Activated CD4-positive, alpha-beta T cell treated with anti-CD3 and anti-CD28 coated beads, Interleukin-2, amount 50 U/mL, for 48 hours (primary cell): ENCODE measurements around the gene OR6S1.
"Not testable (repeated sequence)": the region's sequence is repeated elsewhere in the genome, so short reads cannot be mapped to it uniquely, and the experiment has no call there.

ENCODE experiments used
- DNase-seq, 2 experiments: peaks; one replicate each; pipeline ENCODE4 v3.0.0-alpha.2; 2020

Gene OR6S1

GRCh38 chr14:20630340-20631022, 11.0 kb downstream of the OR6S1 start:
- DNase-seq: peak in 1 of 2 experiments; percentile 62

- DNase-seq: no peak
Measured at GRCh38 chr14:20628063-20628854, 13.2 kb downstream of the OR6S1 start.

DNA sequence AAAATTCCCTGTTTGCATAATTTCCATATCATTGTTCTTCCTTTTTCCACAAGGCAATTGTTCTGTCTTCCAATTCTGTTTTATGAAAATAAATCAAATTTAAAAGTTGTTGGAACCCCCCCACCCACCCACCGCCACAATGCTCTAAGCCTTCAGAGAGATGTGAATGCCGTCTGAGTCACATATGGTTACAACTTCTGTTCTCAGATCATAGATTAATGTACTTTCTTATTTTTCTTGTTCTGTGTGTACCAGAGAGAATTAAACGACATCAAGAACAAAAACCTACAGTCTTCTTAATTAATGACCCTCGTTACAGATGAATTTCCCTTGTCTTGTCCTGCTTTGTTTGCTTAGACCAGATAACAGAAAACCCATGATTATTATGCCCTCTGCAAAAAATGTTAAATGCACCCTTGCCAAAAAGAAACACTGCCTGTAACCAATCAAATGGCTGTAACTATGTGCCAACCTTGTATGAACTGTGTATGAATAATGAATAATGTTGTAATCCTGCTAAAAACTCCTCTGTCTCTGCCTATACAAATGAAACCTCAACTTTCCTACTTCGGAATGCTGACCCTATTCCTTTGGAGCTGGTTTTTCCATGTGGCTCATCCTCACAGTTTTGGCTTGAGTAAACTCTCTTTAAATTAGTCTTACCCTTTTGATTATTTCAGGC, 14.0 kb downstream of the OR6S1 start:
- no peak for DNase-seq

GRCh38 chr14:20626274-20626673, 15.2 kb downstream of the OR6S1 start:
- no peak for DNase-seq

DNA sequence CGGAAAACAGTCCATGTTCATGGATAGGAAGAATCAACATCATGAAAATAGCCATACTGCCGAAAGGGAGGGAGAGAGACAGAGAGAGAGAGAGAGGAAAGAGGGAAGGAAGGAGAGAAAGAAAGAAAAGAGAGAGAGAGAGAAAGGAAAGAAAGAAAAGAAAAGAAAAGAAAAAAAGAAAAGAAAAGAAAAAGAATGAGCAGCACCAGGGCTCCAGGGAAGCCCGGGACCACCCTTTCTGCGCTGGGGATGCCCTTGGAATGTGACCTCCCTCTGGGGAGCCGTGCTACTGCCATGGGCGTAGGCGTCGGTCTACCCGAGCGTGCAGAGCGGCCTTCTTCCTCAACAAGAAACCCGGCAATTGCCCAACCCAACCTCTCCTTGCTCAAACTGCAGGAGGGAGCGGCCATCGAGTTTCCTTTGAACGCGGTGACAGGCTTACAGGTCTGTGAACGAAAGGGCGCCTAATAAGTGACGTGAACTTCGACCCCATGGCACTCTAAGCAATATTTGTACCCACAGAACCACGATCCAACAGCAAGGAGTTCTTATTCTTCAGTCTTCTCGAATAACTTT, 16.9 kb downstream of the OR6S1 start:
- peak in 1 of 2 experiments; percentile 57 for DNase-seq

DNA sequence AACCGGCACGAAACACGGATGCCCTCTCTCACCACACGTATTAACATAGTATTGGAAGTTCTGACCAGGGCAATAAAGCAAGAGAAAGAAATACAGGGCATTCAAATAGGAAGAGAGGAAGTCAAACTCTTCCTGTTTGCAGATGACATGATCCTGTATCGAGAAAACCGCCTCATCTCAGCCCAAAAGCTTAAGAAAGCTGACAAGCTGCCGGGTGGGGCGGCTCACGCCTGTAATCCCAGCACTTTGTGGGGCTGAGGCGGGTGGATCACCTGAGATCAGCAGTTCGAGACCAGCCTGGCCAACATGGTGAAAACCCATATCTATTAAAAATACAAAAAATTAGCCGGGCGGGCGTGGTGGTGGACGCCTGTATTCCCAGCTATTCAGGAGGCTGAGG, 17.7 kb downstream of the OR6S1 start:
- peak in 1 of 2 experiments; percentile 46 for DNase-seq

- no peak for DNase-seq
Measured at GRCh38 chr14:20622816-20623291, 18.6 kb downstream of the OR6S1 start.

DNA sequence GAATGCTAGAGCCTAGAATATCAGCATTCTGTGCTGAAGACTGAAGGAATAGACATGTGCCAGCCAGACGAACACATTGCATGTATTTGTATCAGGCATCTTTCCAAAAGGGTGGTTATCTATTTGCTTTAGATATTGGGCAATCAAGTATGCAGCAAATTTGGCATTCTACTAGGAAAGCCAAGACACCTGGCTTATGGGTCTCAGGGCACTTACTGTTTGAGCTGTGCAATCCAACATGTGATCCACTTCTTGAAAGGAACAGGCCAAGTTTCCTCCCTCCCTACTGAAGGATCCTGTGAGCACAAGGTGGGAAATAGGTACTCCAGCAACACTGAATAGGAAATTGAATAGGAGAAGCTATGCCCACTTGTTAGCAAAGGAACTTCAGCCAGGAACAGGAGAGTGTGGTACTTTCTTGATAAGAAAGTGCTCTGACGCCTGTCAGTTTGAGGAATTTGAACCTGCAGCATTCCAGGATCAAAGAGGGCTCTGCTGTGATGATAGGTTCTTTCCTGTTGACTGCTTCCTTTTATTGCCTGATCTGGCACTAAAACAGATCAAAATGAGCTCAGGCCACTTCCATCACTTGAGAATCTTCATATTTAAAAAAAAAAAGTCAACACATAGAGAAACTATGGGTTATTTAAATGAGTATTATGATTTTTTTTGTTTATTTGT, 20.6 kb downstream of the OR6S1 start:
- no peak for DNase-seq

GRCh38 chr14:20619688-20620087, 21.8 kb downstream of the OR6S1 start:
- DNase-seq: not testable (repeated sequence)

DNA sequence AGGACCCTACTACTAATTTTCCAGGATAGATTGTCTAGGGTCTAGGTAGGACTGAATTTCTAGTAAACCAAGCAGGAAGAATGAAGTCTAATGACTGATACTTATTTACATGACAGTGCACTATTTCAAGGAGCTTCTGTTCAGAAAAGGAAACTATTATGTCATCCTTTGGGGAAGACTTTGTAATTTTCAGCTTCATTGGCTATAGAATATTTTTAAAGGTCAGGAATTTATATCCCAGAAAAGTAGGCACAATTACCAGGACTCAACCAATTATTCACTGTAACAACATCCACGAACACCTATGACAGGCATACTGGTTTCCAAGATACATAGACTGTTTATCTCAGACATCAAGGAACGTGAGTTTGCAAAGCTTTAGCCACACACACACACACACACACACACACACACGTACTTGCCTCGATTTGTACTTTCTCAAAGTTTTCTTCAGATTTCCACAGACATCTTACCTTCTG, 23.2 kb downstream of the OR6S1 start:
- no peak for DNase-seq

DNA sequence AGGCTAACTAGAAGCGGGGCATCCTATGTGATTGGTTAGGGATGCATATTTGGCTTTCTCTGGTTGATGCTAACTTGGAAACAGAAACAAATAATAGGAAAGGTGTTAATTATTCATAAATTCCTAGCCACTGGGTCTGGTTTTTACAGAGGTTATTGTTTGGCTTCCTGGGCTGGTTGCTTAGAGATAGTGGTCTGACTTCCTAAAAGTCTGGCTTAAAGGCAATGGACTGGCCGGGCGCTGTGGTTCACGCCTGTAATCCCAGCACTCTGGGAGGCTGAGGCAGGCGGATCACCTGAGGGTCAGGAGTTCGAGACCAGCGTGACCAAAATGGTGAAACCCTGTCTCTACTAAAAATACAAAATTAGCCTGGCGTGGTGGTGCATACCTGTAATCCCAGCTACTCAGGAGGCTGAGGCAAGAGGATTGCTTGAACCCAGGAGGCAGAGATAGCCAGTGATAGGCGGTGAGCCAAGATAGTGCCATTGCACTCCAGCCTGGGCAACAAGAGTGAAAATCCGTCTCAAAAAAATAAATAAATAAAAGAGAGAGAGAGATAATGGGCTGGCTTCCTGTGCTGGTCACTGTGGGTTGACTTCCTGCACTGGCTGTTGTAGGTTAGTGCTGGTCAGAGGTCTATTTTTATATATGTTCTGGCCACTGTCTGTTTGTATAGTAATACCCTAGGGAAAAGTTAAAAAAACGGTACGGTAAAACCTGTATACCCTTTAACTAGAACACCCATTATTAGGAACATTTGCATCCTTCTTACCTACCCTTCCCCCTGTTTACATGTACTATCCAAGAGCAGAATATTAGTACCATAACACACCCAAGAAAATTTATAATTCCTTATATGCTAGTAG, 24.1 kb downstream of the OR6S1 start:
- no peak for DNase-seq

GRCh38 chr14:20615996-20616395, 25.5 kb downstream of the OR6S1 start:
- DNase-seq: no peak

- peak in 1 of 2 experiments; percentile 31 for DNase-seq
Measured at GRCh38 chr14:20614038-20614840, 27.3 kb downstream of the OR6S1 start.

DNA sequence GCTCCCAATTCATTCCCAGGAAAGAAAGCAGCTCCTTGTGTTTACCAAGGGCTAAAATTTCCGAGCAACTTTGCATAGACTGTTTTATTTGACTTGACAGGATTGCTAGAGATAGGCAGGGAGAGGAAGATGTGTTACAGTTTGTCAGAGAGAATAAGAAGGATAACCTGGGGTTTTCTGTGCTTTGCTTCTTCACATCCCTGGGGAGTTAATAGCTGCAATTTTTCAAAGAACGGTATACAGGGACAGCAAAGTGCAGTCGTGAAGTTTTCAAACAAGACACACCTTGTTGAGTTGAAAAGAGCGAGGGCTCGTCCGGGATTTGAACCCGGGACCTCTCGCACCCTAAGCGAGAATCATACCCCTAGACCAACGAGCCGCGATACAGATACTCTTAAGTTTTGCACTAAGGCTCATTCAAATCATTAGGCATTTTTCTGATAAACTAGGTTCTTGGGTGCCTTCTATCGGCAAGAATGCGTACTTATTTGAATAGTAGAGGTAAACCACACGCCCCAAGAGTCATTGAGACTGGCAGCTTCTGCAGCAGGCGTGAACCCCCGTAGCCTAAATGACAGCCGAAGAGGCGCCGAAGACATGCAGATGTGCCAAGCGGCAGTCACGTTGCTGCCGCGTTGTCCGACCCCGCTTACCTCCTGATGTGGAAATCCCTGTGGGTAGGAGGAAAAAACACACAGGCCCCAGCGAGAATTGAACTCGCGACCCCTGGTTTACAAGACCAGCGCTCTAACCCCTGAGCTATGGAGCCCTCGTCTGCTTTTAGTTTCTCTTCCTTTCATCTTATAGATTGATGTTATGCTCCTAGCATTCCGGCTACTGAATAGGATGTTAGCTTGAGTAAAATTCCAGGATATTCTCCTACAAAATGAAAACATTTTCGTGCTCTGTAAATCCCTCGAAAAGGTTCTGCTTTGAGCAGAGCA, 28.1 kb downstream of the OR6S1 start:
- DNase-seq: peak; percentile 83 to 87

DNA sequence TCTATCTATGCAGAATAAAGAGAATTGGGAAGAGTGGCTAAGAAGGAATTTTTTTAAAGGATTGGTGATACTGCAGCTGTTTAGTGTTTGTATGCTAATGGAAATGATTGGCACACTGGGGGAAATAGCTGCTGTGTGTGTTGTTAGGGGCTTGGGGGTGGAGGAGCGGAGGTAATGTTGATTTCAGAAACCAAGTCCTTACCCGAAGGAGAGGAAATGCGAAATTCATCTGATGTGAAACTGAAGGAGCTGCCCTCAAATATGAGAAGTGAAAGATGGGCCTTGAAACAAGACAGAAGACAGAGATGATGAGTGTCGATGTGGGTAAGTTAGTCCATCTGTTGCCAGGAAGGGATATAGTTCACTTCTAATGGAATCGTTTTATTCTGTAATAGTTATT, 29.1 kb downstream of the OR6S1 start:
- no peak for DNase-seq

GRCh38 chr14:20611277-20611676, 30.2 kb downstream of the OR6S1 start:
- DNase-seq: no peak

DNA sequence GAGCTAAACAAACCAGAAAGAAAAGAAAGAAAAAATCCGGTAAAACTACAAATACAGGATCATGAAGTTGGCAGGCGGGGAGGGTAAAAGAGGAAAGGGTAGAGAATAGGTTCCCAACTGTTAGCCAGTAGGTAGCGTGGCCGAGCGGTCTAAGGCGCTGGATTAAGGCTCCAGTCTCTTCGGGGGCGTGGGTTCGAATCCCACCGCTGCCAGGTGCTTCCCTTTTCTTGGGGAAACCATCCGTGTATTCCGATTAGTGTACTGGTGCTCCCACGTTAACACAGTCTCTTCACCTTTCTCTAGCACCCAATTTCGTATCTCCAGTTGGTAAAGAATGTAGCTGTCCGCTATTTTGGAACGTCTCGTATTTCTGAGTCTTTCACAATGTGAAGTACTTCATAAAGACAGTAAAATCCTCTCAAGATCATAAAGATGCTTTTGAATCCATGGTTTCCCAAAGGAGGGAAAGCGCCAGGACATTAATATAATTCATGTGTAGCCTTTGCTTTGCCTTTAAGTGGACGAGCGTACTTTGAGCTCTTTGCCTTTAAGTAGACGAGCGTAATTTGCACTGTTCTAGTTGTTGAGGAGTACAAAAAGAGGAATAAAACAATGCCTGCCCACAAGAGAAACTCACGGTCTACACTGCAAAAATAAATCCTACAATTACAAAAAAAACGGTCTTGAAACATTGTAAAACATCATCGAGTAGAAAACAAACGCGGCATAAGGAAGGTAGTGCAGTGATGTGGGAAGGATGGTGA, 31.3 kb downstream of the OR6S1 start:
- peak; percentile 88 to 89 for DNase-seq

DNA sequence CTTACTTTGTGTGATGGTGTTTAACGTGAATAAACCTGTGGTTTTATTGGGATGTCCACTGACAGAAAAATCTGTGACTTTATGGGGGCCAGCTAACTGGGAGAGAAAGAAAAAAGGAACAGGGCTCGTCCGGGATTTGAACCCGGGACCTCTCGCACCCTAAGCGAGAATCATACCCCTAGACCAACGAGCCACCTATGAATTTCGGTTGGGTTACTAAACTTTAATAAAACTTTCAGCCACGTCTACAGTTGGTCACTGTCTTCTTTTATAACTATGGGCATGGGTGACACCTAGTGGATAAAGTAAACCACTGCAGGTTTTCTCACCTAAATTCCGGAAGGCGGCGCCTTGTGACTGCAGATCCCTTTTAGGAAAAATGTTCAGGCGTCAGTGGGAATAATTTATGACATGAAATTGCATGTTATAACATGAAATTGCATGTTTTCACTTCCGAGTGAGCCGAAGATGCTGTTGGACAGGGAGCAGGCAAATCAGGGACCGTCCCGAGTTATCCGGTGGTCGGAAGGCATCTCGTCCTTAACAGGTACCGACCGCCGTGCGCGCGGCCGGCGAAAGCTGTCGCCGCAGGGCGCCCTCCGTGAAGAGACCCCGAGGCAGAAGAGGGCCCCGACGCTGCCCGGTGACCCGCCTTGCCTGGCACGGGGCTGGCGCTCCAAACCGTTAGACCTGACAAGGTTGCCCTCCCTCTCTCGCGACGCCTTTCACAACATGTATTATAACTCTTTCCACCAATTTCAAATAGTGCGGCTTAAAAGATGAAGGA, 32.1 kb downstream of the OR6S1 start:
- DNase-seq: peak; percentile 54 to 69
